Uterus (tissue), 4 donors: ENCODE data around the gene B9D2. TPM values are rescaled to one million over a fixed set of nuclear protein-coding genes. Genes with fewer than 3 reads are reported as not detected.
A peak's percentile ranks its signal among the peaks of the same experiment; 100 is the strongest.

Experiments
- DNase-seq, 2 donors: peaks; one replicate each; pipeline ENCODE4 v3.0.0-alpha.2; 2019 to 2020
- H3K27ac ChIP-seq, 2 donors: fragments of 200-600 bp; sonication (generic); 1 replicate in 1 of 2; 2 replicates in 1 of 2; pipeline ENCODE4 v1.5.1; 2016 to 2018
- H3K27me3 ChIP-seq, 2 donors: fragments of 200-600 bp; sonication (generic); one replicate each; pipeline ENCODE4 v1.5.1; 2018 to 2019; ENCODE audit warnings: control low read depth in 1 of 2
- H3K36me3 ChIP-seq, 2 donors: fragments of 200-600 bp; sonication (generic); one replicate each; pipeline ENCODE4 v1.5.1; 2019; ENCODE audit warnings: control low read depth in 1 of 2
- H3K4me1 ChIP-seq, 2 donors: fragments of 200-600 bp; sonication (generic); one replicate each; pipeline ENCODE4 v1.5.1; 2018 to 2019; ENCODE audit warnings: control low read depth in 1 of 2
- H3K4me3 ChIP-seq, 2 donors: fragments of 200-600 bp; sonication (generic); 1 replicate in 1 of 2; 2 replicates in 1 of 2; pipeline ENCODE4 v1.5.1; 2018 to 2019; ENCODE audit warnings: mild to moderate bottlenecking in 1 of 2
- H3K9me3 ChIP-seq, 2 donors: fragments of 200-600 bp; sonication (generic); one replicate each; pipeline ENCODE4 v1.5.1; 2019; ENCODE audit warnings: control low read depth in 1 of 2
- POLR2A ChIP-seq, 2 donors: fragments of 450-650 bp; IDR thresholded peaks; one replicate each; pipeline ENCODE4 v1.6.1; 2016; ENCODE audit warnings: antibody characterized with exemption in 2 of 2, mild to moderate bottlenecking in 1 of 2, moderate library complexity in 1 of 2
- intact Hi-C: fragments of 100-400 bp; cut with DNase I; formaldehyde crosslinking; loops from one replicate; pipeline ENCODE4 v1.15.1; 2023; ENCODE audit warnings: low total_unique reads
- total RNA-seq, 4 donors: library from RNA; depleted of rRNA in 3 of 4; stranded (reverse); fragments of >200 nt in 3 of 4; gene quantifications; one replicate each; pipeline versions ENCODE4 v1.1.0 to v1.2.4, GENCODE V29; 2014 to 2023
- TF ChIP-seq, protein P1 (sequence below), 4 experiments: fragments of 200-600 bp in 2 of 4; fragments of 450-650 bp in 2 of 4; sonication (generic) in 2 of 4; IDR thresholded peaks; one replicate each; pipeline ENCODE4 v1.5.1; 2016 to 2019; ENCODE audit warnings: antibody characterized with exemption in 4 of 4, mild to moderate bottlenecking in 2 of 4, moderate library complexity in 1 of 4
- donor health status: DM: yes; HTN: yes; CAD: no.

The B9D2 gene
- total RNA-seq, 4 donors from 2014 or later, result 0.29 to 6.2 (median 3.5) TPM; not detected in 1

DNA sequence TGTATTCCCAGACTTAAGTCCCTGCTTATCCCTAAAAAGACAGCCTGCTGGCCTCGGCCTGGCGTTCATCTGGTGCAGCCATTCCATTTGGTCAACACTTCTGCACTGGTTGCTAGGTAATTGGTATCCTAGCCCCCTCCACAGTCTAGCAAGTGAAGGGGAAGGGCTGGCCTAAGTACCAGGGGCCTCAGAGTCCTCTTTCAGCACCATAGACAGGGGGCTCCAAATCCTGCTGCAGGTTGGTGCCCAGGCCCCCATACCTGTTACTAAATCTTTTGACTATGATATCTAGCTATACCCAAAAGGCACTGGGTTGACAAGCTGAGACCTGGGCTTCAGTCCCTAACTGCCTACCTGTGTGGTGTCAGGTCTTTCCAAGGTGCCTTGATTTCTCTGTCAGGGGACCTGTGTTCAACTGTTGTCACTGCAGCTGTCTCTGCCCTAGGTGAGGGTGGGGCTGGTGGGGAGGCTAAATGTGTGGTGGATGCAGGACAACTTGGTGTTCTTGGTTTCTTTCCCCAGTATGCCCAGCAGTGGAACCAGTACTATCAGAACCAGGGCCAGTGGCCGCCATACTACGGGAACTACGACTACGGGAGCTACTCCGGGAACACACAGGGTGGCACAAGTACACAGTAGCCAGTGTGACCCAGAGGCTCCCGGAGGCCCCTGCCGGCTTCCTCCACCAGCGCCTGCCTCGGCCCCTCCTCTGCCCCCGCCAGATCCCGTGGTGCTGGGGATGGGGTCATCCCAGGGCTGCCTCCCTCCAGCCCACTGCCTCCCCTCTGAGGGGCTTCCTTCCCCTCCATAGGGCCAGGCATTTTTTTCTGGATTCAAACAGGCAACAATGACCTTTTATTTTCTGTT lies 57.8 kb downstream of the B9D2 start:
- intact Hi-C loops, result loop anchor here (5.0 kb wide), 1 partner anchor 39 kb away; no protein-coding TSS in a partner anchor
- TF ChIP-seq, protein P1, sequence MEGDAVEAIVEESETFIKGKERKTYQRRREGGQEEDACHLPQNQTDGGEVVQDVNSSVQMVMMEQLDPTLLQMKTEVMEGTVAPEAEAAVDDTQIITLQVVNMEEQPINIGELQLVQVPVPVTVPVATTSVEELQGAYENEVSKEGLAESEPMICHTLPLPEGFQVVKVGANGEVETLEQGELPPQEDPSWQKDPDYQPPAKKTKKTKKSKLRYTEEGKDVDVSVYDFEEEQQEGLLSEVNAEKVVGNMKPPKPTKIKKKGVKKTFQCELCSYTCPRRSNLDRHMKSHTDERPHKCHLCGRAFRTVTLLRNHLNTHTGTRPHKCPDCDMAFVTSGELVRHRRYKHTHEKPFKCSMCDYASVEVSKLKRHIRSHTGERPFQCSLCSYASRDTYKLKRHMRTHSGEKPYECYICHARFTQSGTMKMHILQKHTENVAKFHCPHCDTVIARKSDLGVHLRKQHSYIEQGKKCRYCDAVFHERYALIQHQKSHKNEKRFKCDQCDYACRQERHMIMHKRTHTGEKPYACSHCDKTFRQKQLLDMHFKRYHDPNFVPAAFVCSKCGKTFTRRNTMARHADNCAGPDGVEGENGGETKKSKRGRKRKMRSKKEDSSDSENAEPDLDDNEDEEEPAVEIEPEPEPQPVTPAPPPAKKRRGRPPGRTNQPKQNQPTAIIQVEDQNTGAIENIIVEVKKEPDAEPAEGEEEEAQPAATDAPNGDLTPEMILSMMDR (IDR thresholded peaks at IDR 0.05), result no peak
- TF ChIP-seq POLR2A (IDR thresholded peaks at IDR 0.05), result no peak

DNA sequence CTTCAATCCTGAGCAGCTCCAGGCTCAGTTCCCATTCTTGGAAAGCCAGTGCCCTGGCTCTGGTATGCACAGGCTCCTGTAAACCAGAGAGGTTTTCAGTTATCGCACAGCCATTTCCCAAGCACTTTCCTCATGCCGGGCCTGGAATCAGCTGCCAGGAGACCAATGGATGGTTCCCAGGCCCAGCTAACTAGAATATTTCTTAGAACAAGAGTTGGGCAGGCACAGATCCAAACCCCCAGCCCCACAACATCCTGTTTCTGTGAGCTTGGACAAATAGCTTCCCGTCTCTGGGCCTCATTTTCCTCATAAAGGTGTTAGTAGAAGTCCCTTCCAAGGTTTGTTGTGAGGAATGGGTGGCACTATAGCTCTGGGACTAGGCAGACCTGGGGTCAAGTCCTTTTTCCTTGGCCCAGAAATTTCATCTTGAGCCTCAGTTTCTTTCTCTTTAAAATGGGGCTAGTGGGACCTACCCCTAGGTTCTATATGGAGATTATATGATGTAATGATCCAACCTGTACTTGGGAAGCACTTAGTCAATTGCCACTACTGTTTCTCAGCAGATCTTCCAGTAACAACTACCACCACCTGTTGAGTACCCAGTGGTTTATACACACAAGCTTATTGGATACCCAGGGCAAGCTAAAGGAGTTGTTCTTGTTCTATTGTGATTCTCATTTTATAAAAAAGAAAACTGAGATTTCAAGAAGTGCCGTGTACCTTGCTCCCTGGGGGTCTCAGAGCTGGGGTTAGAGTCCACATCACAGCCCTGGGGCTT lies 59.1 kb downstream of the B9D2 start:
- no peak for DNase-seq
- H3K9me3 ChIP-seq, result no peaks in the 10 kb centered on the region
- H3K27me3 ChIP-seq, result no peaks in the 10 kb centered on the region
- H3K36me3 ChIP-seq, result no peaks in the 10 kb centered on the region
- peaks cover 0 to 9% of the 10 kb centered on the region in 2 donors for H3K4me1 ChIP-seq
- TF ChIP-seq, protein P1 (IDR thresholded peaks at IDR 0.05), result no peak
- no peak for TF ChIP-seq POLR2A (IDR thresholded peaks at IDR 0.05)
- no peak overlapping the region for H3K27ac ChIP-seq
- H3K4me3 ChIP-seq, result no peak overlapping the region
- intact Hi-C loops, result loop anchor here (5.0 kb wide), 1 partner anchor 38 kb away; no protein-coding TSS in a partner anchor

More for the DNA sequence above, 57.8 kb downstream of the B9D2 start:
- Histone ChIP-seq H3K4me1 (peaks cover 0 to 9% of the 10 kb centered on the region in 2 donors), H3K9me3 (no peaks in the 10 kb centered on the region), H3K4me3 (no peak overlapping the region), H3K36me3 (no peaks in the 10 kb centered on the region), H3K27ac (peak overlapping the region in 1 of 2 donors; percentile 90), H3K27me3 (no peaks in the 10 kb centered on the region)
- DNase-seq, result no peak

Other genes with a start within 250 kb of the B9D2 start
- gene CYP2F1, start 249.7 kb downstream of the B9D2 start, total RNA-seq, result not detected
- 1 to 10 TPM in 1 of 4 donors, under 1 TPM in 1, not detected in 2; 0.48 to 1.2 TPM for gene CYP2S1, start 170.9 kb downstream of the B9D2 start, total RNA-seq
- gene AXL, start 144.9 kb downstream of the B9D2 start, total RNA-seq, result 10 to 100 TPM; 22.3 to 86.5 (median 60.6) TPM
- gene HNRNPUL1, start 99.8 kb downstream of the B9D2 start, total RNA-seq, result 100 to 1,000 TPM in 2 of 4 donors, 10 to 100 TPM in 2; 49.7 to 219 (median 87.4) TPM
- gene CCDC97, start 54.0 kb downstream of the B9D2 start, total RNA-seq, result 10 to 100 TPM in 2 of 4 donors, 1 to 10 TPM in 2; 4.4 to 38.0 (median 10.8) TPM
- 10 to 100 TPM in 2 of 4 donors, 1 to 10 TPM in 2; 6.7 to 61.7 (median 15.7) TPM for gene TGFB1, start 10.2 kb downstream of the B9D2 start, total RNA-seq
- gene TMEM91, start 12.4 kb upstream of the B9D2 start, total RNA-seq, result 10 to 100 TPM in 2 of 4 donors, 1 to 10 TPM in 2; 7.1 to 28.1 (median 10.9) TPM
- 10 to 100 TPM in 1 of 4 donors, 1 to 10 TPM in 3; 1.5 to 11.4 (median 4.5) TPM for gene EXOSC5, start 33.2 kb upstream of the B9D2 start, total RNA-seq
- 10 to 100 TPM; 18.2 to 36.7 (median 21.6) TPM for gene BCKDHA, start 33.7 kb upstream of the B9D2 start, total RNA-seq
- gene B3GNT8, start 63.2 kb upstream of the B9D2 start, total RNA-seq, result 10 to 100 TPM in 1 of 4 donors, 1 to 10 TPM in 1, under 1 TPM in 1, not detected in 1; 0.83 to 14.1 (median 3.4) TPM
- gene DMAC2, start 75.8 kb upstream of the B9D2 start, total RNA-seq, result 10 to 100 TPM; 25.8 to 89.4 (median 32.9) TPM
- not detected for gene ERICH4, start 79.0 kb upstream of the B9D2 start, total RNA-seq
- 1 to 10 TPM in 3 of 4 donors, not detected in 1; 1.1 to 2.8 (median 2.6) TPM for gene CEACAM21, start 212.0 kb upstream of the B9D2 start, total RNA-seq